Mesodermal cell (in vitro differentiated cells): Measurements from ENCODE around the gene INTS6L.

Experiments
- H3K27ac ChIP-seq: 2 replicates; pipeline ENCODE4 v1.7.0; 2013; ENCODE audit warnings: mild to moderate bottlenecking, low read depth, low read length, moderate library complexity; ENCODE audit not compliant: severe bottlenecking
- H3K36me3 ChIP-seq: 2 replicates; pipeline ENCODE4 v1.7.1; 2013; ENCODE audit warnings: mild to moderate bottlenecking, low read length, moderate library complexity; ENCODE audit not compliant: control insufficient read depth, insufficient read depth
- H3K4me1 ChIP-seq: one replicate; pipeline ENCODE4 v1.7.1; 2013; ENCODE audit warnings: mild to moderate bottlenecking, low read length; ENCODE audit not compliant: insufficient read depth, control insufficient read depth, poor library complexity, severe bottlenecking
- H3K4me3 ChIP-seq: 2 replicates; pipeline ENCODE4 v1.7.0; 2013; ENCODE audit warnings: low read length, control low read depth, mild to moderate bottlenecking; ENCODE audit not compliant: insufficient read depth, poor library complexity, severe bottlenecking; ENCODE audit errors: extremely low read depth
- H3K9me3 ChIP-seq: 2 replicates; pipeline ENCODE4 v1.7.1; 2013; ENCODE audit warnings: mild to moderate bottlenecking, low read length, moderate library complexity; ENCODE audit not compliant: control insufficient read depth
- WGBS, 2 experiments: methylation state at CpG; one replicate each; pipeline ENCODE4 v1.1.5; 2013; ENCODE audit warnings: missing lambda C conversion rate in 2 of 2; ENCODE audit not compliant: insufficient coverage in 2 of 2; 5-methylcytosine and 5-hydroxymethylcytosine counted together

INTS6L gene

GRCh38 chrX:135498236-135498635 lies 22.2 kb upstream of the INTS6L start:
- Histone ChIP-seq H3K9me3 (no peaks in the 10 kb centered on the region), H3K27ac (no peak overlapping the region), H3K4me3 (no peak overlapping the region), H3K36me3 (no peaks in the 10 kb centered on the region), H3K4me1 (no peaks in the 10 kb centered on the region)
- WGBS, 2 experiments: 80% methylated on average over 1 of the region's 2 CpGs; no CpG with 5 or more reads in 1 of the 2 experiments

GRCh38 chrX:135505351-135505750 lies 15.1 kb upstream of the INTS6L start:
- Histone ChIP-seq H3K4me1 (no peaks in the 10 kb centered on the region), H3K36me3 (no peaks in the 10 kb centered on the region), H3K9me3 (no peaks in the 10 kb centered on the region), H3K27ac (no peak overlapping the region), H3K4me3 (no peak overlapping the region)

- WGBS, 2 experiments: no CpG with 5 or more reads among the region's 2 CpGs
- Histone ChIP-seq H3K9me3 (no peaks in the 10 kb centered on the region), H3K27ac (no peak overlapping the region), H3K4me1 (no peaks in the 10 kb centered on the region), H3K36me3 (no peaks in the 10 kb centered on the region), H3K4me3 (no peak overlapping the region)
Measured at GRCh38 chrX:135509885-135510284, 10.6 kb upstream of the INTS6L start.

- no peaks in the 10 kb centered on the region for H3K36me3 ChIP-seq
- no peak overlapping the region for H3K27ac ChIP-seq
- WGBS, 2 experiments: no CpG with 5 or more reads among the region's 3 CpGs
- no peak overlapping the region for H3K4me3 ChIP-seq
- no peaks in the 10 kb centered on the region for H3K4me1 ChIP-seq
- no peaks in the 10 kb centered on the region for H3K9me3 ChIP-seq
Measured at GRCh38 chrX:135512508-135513129, 7.8 kb upstream of the INTS6L start.

- Histone ChIP-seq H3K27ac (no peak overlapping the region), H3K36me3 (no peaks in the 10 kb centered on the region), H3K4me1 (no peaks in the 10 kb centered on the region), H3K9me3 (no peaks in the 10 kb centered on the region), H3K4me3 (no peak overlapping the region)
- 80 to 97% methylated on average over 2 to 3 of the region's 5 CpGs for WGBS, 2 experiments
Measured at GRCh38 chrX:135513130-135513515, 7.3 kb upstream of the INTS6L start.

GRCh38 chrX:135516376-135516775 lies 4.1 kb upstream of the INTS6L start:
- H3K4me3 ChIP-seq: no peak overlapping the region
- no peaks in the 10 kb centered on the region for H3K36me3 ChIP-seq
- no peak overlapping the region for H3K27ac ChIP-seq
- no CpG with 5 or more reads among the region's 1 CpG for WGBS, 2 experiments
- peaks cover 5% of the 10 kb centered on the region for H3K4me1 ChIP-seq
- no peaks in the 10 kb centered on the region for H3K9me3 ChIP-seq

DNA sequence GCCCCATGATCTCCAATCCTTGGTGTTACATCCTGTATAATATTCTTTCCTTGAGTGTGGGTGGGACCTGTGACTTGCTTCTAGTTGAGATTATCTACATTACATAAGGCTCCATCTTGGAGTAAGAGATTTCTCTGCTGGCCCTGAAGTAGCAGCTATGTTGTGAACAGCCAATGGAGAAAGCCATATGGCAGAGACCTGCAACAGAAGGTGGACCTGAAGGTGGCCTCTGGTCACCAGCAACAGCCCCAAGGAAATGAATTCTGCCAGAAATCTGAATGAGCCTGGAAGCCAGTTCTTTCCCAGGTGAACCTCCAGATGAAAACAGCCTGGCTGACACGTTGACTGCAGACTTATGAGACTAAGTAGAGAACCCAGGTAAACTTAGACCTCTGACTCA lies 2.3 kb upstream of the INTS6L start:
- Histone ChIP-seq H3K36me3 (no peaks in the 10 kb centered on the region), H3K9me3 (no peaks in the 10 kb centered on the region), H3K27ac (no peak overlapping the region), H3K4me3 (no peak overlapping the region), H3K4me1 (peaks cover 8% of the 10 kb centered on the region)
- WGBS, 2 experiments: no CpG with 5 or more reads among the region's 1 CpG

DNA sequence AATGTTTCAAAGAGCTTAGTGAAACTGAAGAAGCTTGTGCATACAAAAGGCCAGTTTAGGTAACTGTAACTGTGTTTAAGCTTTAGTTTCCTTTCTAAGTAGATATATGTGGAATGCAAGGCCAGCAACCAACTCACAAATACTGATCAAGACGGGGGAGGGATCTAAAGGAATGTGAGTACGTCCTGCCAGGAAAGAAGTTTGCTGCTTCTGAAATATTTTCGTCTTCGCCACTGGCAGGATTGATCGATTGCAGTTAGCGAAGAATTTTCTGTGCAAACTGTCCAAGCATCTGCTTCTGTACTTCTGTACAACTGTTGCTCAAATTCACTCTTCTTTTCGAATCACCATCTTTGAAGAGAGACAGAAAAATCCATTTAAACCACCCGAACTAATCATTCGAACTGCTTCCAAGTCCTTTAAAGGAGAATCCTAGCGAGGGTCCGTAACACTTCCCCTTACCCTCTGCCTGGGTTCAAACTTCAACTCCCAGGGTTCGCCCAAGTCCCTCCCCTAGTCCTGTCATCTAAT lies 373 bp upstream of the INTS6L start:
- H3K9me3 ChIP-seq: no peaks in the 10 kb centered on the region
- H3K4me3 ChIP-seq: peak overlapping the region; percentile 60
- H3K4me1 ChIP-seq: peaks cover 10% of the 10 kb centered on the region
- peak overlapping the region; percentile 88 for H3K27ac ChIP-seq
- WGBS, 2 experiments: 35 to 50% methylated on average over 5 to 9 of the region's 12 CpGs
- no peaks in the 10 kb centered on the region for H3K36me3 ChIP-seq

DNA sequence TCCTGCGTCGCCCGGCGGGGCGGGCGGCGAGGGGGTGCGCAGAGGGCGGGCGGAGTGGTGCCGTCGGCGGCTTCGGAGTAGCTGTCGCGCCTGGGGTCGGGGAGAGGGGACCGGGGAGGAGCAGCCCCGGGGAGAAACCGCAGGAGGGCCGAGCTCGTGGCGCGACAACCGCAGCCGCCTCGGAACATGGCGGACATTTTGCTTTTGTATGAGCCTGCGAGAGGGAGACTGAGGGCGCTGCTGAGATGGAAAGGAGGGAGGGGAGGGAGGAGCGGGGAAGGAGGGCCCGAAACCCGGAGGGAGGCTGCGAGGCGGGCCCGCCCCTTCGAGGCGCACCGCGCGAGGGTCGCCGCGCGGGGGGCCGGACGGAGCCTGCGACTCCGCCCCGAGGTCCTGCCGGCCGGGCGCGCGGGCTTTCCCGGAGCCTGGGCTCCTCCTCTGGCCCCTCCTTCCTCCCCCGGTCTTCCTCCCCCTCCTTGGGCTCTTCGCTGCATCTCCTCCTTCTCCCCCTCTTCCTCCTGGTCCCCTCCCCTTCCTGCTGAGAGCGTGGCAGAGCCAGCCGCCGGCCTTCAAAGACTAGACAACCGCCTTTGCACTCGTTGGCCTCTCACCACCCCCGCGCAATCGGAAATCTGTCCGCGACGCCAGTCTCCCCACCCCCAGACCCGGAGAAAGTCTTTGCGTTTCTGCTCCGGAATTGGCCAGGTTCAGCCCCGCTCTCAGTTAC lies 1.1 kb downstream of the INTS6L start:
- Histone ChIP-seq H3K36me3 (no peaks in the 10 kb centered on the region), H3K4me1 (peaks cover 10% of the 10 kb centered on the region), H3K4me3 (peak overlapping the region; percentile 60), H3K27ac (peak overlapping the region; percentile 92), H3K9me3 (no peaks in the 10 kb centered on the region)
- WGBS, 2 experiments: 1% methylated on average over 35 of the region's 73 CpGs; no CpG with 5 or more reads in 1 of the 2 experiments

DNA sequence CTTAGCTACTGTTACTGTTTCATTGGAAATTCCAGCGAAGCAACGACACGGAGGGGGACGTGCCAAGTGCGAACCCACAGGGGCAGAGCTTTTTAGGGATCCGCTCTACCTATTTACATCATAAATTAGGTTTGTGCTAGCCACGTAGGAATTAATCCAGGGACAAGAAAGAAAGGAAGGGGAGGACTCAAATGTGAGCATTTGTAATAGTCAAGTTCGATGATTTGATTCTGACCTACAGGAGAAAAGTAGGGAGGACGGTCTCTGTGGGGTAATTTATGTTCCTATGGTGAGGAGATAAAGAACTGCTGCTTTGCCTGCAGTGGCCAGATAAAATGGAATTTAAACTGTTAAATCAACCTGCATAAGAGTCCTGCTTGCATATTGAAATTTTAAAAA lies 1.7 kb downstream of the INTS6L start:
- peak overlapping the region; percentile 92 for H3K27ac ChIP-seq
- peaks cover 10% of the 10 kb centered on the region for H3K4me1 ChIP-seq
- no peaks in the 10 kb centered on the region for H3K9me3 ChIP-seq
- H3K36me3 ChIP-seq: no peaks in the 10 kb centered on the region
- H3K4me3 ChIP-seq: peak overlapping the region; percentile 46
- 0% methylated on average over 1 of the region's 9 CpGs; no CpG with 5 or more reads in 1 of the 2 experiments for WGBS, 2 experiments
